ENCODE results near the gene PPM1D. TPM values are rescaled to one million over a fixed set of nuclear protein-coding genes. Genes with fewer than 3 reads are reported as not detected.

Gene PPM1D
- total RNA-seq, 1 experiment from 2014 or later: 19.0 TPM

DNA sequence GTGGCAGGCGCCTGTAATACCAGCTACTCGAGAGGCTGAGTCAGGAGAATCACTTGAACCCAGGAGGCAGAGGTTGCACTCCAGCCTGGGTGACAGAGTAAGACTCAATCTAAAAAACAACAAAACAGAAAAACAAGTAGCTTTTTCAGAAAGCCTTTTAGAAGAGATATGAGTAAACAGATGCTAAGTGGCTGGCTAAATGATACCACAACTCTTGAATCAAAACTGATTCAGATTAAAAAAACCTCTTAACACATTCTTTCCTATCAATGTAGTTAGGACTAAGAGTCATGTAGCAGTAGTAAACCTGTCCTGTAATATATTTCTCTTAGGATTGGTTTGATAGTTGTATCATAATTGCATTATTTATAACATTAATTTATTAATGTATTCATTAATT, 23.0 kb downstream of the PPM1D start:
- H2BK12ac ChIP-seq (ENCODE audit: insufficient read length, low read depth, low read length): no peak overlapping the region
- H2BK120ac ChIP-seq (ENCODE audit: low read depth, low read length, poor library complexity, severe bottlenecking): no peak overlapping the region
- Mint-ChIP-seq H3K9me3 (no peaks in the 10 kb centered on the region; a peak in 2 of 5 replicates), H3K4me3 (no peak overlapping the region), H3K36me3 (ENCODE audit: insufficient read depth in 1 of 3, low read depth in 3 of 3) (peaks cover 0 to 2% (median under 1%) of the 10 kb centered on the region in 3 experiments; a peak in 4 of 7 replicates), H3K27ac (no peak overlapping the region; a peak in 1 of 7 replicates), H3K4me1 (no peaks in the 10 kb centered on the region), H3K27me3 (ENCODE audit: low read depth) (no peaks in the 10 kb centered on the region)
- H4K91ac ChIP-seq (ENCODE audit: insufficient read length, low read depth, low read length): no peak overlapping the region
- peaks cover 7% of the 10 kb centered on the region; the same call in 1 of the 2 replicates for H3K79me2 ChIP-seq (ENCODE audit: insufficient read depth, low read length)
- no peak for DNase-seq
- no peak overlapping the region for H2AFZ ChIP-seq (ENCODE audit: low read length)
- H3K79me1 ChIP-seq (ENCODE audit: insufficient read depth, low read depth, low read length, poor library complexity, severe bottlenecking): peaks cover 2% of the 10 kb centered on the region
- H3K23me2 ChIP-seq (ENCODE audit: insufficient read length, low read depth, low read length, poor library complexity, severe bottlenecking): no peaks in the 10 kb centered on the region
- no peak overlapping the region for H3K56ac ChIP-seq (ENCODE audit: insufficient read length, low read depth, low read length)
- no peak overlapping the region for H3K27ac ChIP-seq (ENCODE audit: insufficient read length, low read depth, low read length)
- no peaks in the 10 kb centered on the region for H3K27me3 ChIP-seq (ENCODE audit: insufficient read depth, low read length)
- H3K4me1 ChIP-seq (ENCODE audit: insufficient read depth, low read length): no peaks in the 10 kb centered on the region
- no peaks in the 10 kb centered on the region for H3K9me3 ChIP-seq (ENCODE audit: control insufficient read depth, low read depth, low read length)
- TF ChIP-seq CTCF (conservative IDR thresholded peaks at IDR 0.05): no peak
- no peak overlapping the region for H4K8ac ChIP-seq (replicated peaks; ENCODE audit: insufficient read length, low read depth, low read length)
- no CpG with 5 or more reads among the region's 2 CpGs for WGBS (ENCODE audit: extremely low coverage, insufficient read length, low lambda C conversion rate)
- no peak overlapping the region for H3K14ac ChIP-seq (ENCODE audit: insufficient read depth, low read length)
- no peak overlapping the region for H2AK5ac ChIP-seq (ENCODE audit: insufficient read length, low read length)
- no peak overlapping the region for H3K23ac ChIP-seq (ENCODE audit: insufficient read length, low read depth, low read length)
- no peaks in the 10 kb centered on the region for H4K20me1 ChIP-seq (ENCODE audit: control insufficient read depth, insufficient read depth, insufficient read length)
- no peak overlapping the region for H3K18ac ChIP-seq (ENCODE audit: insufficient read length, low read depth, low read length)
- H2BK15ac ChIP-seq (ENCODE audit: low read depth, low read length): no peak overlapping the region
- H3K4ac ChIP-seq (ENCODE audit: low read depth, low read length): no peak overlapping the region
- no peak overlapping the region for H2BK5ac ChIP-seq (ENCODE audit: insufficient read length, low read length)
- H3K4me2 ChIP-seq (ENCODE audit: insufficient read depth, insufficient read length, low read length): no peak overlapping the region
- no peak overlapping the region for H4K5ac ChIP-seq (ENCODE audit: insufficient read length, low read depth, low read length)
- H2BK20ac ChIP-seq (ENCODE audit: low read depth, low read length, poor library complexity, severe bottlenecking): no peak overlapping the region
- no peak overlapping the region for H3T11ph ChIP-seq (ENCODE audit: low read length)
- H3K9ac ChIP-seq (ENCODE audit: extremely low read depth, insufficient read length, low read length): no peak overlapping the region
